ENCODE results near the gene NDST3. TPM values are rescaled to one million over a fixed set of nuclear protein-coding genes. Genes with fewer than 3 reads are reported as not detected.

Gene NDST3
- total RNA-seq, 1 experiment from 2014 or later, result 0.04 TPM

DNA sequence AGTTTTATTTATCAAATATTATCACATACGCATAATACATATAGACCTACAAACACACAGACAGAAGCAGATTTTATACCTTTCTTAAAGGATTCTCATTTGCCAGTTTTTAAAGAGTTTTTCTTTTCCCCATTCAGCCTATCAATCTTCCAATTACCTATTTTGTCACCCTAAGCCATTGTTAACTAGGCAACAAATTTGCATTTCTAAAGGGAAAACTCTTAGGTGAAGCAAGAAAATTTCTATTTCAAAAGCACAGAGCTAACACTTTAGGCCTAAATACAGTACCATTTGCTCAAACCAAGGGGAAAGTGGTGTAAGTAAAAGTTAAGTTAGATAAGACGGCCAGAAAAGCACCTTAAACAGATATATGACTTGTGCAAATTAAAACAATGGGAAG, 156.6 kb downstream of the NDST3 start:
- CTCF ChIA-PET, result no interaction called here
- DNase-seq (no peak), ATAC-seq (no peak)
- Histone ChIP-seq H3K27ac (ENCODE audit: low read length) (no peak overlapping the region), H4K20me1 (ENCODE audit: low read length) (no peaks in the 10 kb centered on the region), H3K4me2 (ENCODE audit: low read length) (no peak overlapping the region), H3K4me3 (ENCODE audit: low read length) (no peak overlapping the region), H3K9me2 (replicated peaks; ENCODE audit: low read length) (no peaks in the 10 kb centered on the region), H3K36me3 (ENCODE audit: low read depth, low read length) (no peaks in the 10 kb centered on the region), H3K9ac (ENCODE audit: low read length) (no peak overlapping the region), H3K9me3 (ENCODE audit: low read length) (no peaks in the 10 kb centered on the region), H3F3A (ENCODE audit: low read length, unreplicated experiment) (no peaks in the 10 kb centered on the region), H3K4me1 (ENCODE audit: insufficient read depth, low read length) (no peaks in the 10 kb centered on the region), H2AFZ (ENCODE audit: low read length) (no peak overlapping the region), H3K79me2 (ENCODE audit: low read length) (no peaks in the 10 kb centered on the region), H3K27me3 (ENCODE audit: low read length) (no peaks in the 10 kb centered on the region)
- POLR2A ChIA-PET (ENCODE audit: unreplicated experiment), result no interaction called here
- no TSS peak for BruUV-seq (replicated peaks)
- TF ChIP-seq EZH2phosphoT487 (IDR thresholded peaks at IDR 0.05; ENCODE audit: borderline replicate concordance, low read length) (no peak), EZH2 (IDR thresholded peaks at IDR 0.05; ENCODE audit: low read length, unreplicated experiment) (no peak)
- TF ChIP-seq, protein P1, sequence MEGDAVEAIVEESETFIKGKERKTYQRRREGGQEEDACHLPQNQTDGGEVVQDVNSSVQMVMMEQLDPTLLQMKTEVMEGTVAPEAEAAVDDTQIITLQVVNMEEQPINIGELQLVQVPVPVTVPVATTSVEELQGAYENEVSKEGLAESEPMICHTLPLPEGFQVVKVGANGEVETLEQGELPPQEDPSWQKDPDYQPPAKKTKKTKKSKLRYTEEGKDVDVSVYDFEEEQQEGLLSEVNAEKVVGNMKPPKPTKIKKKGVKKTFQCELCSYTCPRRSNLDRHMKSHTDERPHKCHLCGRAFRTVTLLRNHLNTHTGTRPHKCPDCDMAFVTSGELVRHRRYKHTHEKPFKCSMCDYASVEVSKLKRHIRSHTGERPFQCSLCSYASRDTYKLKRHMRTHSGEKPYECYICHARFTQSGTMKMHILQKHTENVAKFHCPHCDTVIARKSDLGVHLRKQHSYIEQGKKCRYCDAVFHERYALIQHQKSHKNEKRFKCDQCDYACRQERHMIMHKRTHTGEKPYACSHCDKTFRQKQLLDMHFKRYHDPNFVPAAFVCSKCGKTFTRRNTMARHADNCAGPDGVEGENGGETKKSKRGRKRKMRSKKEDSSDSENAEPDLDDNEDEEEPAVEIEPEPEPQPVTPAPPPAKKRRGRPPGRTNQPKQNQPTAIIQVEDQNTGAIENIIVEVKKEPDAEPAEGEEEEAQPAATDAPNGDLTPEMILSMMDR (conservative IDR thresholded peaks at IDR 0.05; ENCODE audit: low read depth, low read length), result no peak
- intact Hi-C loops (cut with micrococcal nuclease), result no loop called here

DNA sequence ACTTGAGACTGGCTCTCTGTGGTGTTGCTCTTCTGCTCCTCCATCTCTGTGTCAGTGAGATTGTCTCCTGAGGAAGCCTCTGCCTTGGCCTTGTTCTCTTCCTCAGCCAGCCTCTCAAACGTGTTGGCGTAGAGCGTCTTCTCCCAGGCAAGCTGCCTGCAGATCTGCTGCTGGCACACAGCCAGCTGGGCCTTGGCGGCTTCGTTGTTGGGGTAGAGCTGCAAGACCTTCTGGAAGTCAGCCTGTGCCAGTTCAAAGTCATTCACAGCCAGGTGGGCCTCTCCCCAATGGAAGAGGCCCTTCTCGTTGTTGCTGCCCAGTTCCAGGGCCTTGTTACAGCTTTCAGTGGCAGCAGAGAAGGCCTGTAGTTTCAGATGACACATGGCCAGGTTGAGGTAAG, 159.1 kb downstream of the NDST3 start:
- Histone ChIP-seq H4K20me1 (ENCODE audit: low read length) (no peaks in the 10 kb centered on the region), H3K4me3 (ENCODE audit: low read length) (no peak overlapping the region), H3K9me3 (ENCODE audit: low read length) (no peaks in the 10 kb centered on the region), H3K4me2 (ENCODE audit: low read length) (no peak overlapping the region), H3K4me1 (ENCODE audit: insufficient read depth, low read length) (no peaks in the 10 kb centered on the region), H3F3A (ENCODE audit: low read length, unreplicated experiment) (no peaks in the 10 kb centered on the region), H3K36me3 (ENCODE audit: low read depth, low read length) (no peaks in the 10 kb centered on the region), H2AFZ (ENCODE audit: low read length) (no peak overlapping the region), H3K79me2 (ENCODE audit: low read length) (no peaks in the 10 kb centered on the region), H3K9ac (ENCODE audit: low read length) (no peak overlapping the region), H3K27ac (ENCODE audit: low read length) (no peak overlapping the region), H3K9me2 (replicated peaks; ENCODE audit: low read length) (no peaks in the 10 kb centered on the region), H3K27me3 (ENCODE audit: low read length) (no peaks in the 10 kb centered on the region)
- ATAC-seq (no peak), DNase-seq (no peak)
- CTCF ChIA-PET, result no interaction called here
- intact Hi-C loops (cut with micrococcal nuclease), result no loop called here
- POLR2A ChIA-PET (ENCODE audit: unreplicated experiment), result no interaction called here
- no TSS peak for BruUV-seq (replicated peaks)
- no peak for TF ChIP-seq EZH2 (IDR thresholded peaks at IDR 0.05; ENCODE audit: low read length, unreplicated experiment)
- TF ChIP-seq EZH2phosphoT487 (IDR thresholded peaks at IDR 0.05; ENCODE audit: borderline replicate concordance, low read length), result no peak
- TF ChIP-seq, protein P1 (conservative IDR thresholded peaks at IDR 0.05; ENCODE audit: low read depth, low read length), result no peak

DNA sequence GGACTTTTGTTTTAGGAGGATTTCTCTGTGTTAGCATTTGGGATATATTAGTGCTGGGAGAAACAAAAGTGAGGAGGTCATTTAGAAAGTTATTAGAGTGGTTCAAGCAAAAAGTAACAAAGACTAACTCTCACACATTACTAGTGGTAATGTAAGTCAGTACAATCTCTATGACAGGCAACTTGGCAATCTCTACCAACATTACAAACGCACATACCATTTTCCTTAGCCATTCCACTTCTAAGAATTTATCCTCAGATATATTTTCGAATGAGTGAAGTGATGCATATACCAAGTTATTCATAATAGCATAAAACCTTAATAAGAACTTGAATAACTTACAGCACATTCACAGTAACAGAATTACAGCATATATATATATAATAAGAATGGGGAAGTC, 172.3 kb downstream of the NDST3 start:
- Histone ChIP-seq H3K9me2 (replicated peaks; ENCODE audit: low read length) (no peaks in the 10 kb centered on the region), H3K79me2 (ENCODE audit: low read length) (no peaks in the 10 kb centered on the region), H3K4me3 (ENCODE audit: low read length) (no peak overlapping the region), H3K4me1 (ENCODE audit: insufficient read depth, low read length) (no peaks in the 10 kb centered on the region), H3K27ac (ENCODE audit: low read length) (no peak overlapping the region), H2AFZ (ENCODE audit: low read length) (no peak overlapping the region), H3K9ac (ENCODE audit: low read length) (no peak overlapping the region), H4K20me1 (ENCODE audit: low read length) (no peaks in the 10 kb centered on the region), H3K4me2 (ENCODE audit: low read length) (no peak overlapping the region), H3K27me3 (ENCODE audit: low read length) (no peaks in the 10 kb centered on the region), H3K36me3 (ENCODE audit: low read depth, low read length) (no peaks in the 10 kb centered on the region), H3F3A (ENCODE audit: low read length, unreplicated experiment) (no peaks in the 10 kb centered on the region), H3K9me3 (ENCODE audit: low read length) (no peaks in the 10 kb centered on the region)
- ChIA-PET POLR2A (ENCODE audit: unreplicated experiment) (no interaction called here), CTCF (no interaction called here)
- DNase-seq (no peak), ATAC-seq (no peak)
- no TSS peak for BruUV-seq (replicated peaks)
- no peak for TF ChIP-seq EZH2 (IDR thresholded peaks at IDR 0.05; ENCODE audit: low read length, unreplicated experiment)
- TF ChIP-seq, protein P1 (conservative IDR thresholded peaks at IDR 0.05; ENCODE audit: low read depth, low read length), result no peak
- no peak for TF ChIP-seq EZH2phosphoT487 (IDR thresholded peaks at IDR 0.05; ENCODE audit: borderline replicate concordance, low read length)
- intact Hi-C loops (cut with micrococcal nuclease), result no loop called here
